H9 (cell line): ENCODE measurements around the gene GJB5. TPM values are rescaled to one million over a fixed set of nuclear protein-coding genes. Genes with fewer than 3 reads are reported as not detected.

Experiments
- DNase-seq: peaks from one replicate; pipeline ENCODE4 v3.0.0-alpha.2; 2017
- H2AFZ ChIP-seq: one replicate; pipeline ENCODE4 v1.6.1; 2013; ENCODE audit warnings: mild to moderate bottlenecking, low read length, control low read depth, moderate library complexity
- H2AK5ac ChIP-seq: 2 replicates; pipeline ENCODE4 v1.6.1; 2013; ENCODE audit warnings: low read length, control low read depth, mixed read lengths; ENCODE audit not compliant: insufficient read length
- H2BK120ac ChIP-seq: one replicate; pipeline ENCODE4 v1.6.1; 2013; ENCODE audit warnings: low read depth, mild to moderate bottlenecking, low read length, control low read depth, inconsistent platforms; ENCODE audit not compliant: poor library complexity, severe bottlenecking
- H2BK12ac ChIP-seq: 2 replicates; pipeline ENCODE4 v1.6.1; 2013; ENCODE audit warnings: low read length, control low read depth, mixed read lengths, low read depth; ENCODE audit not compliant: insufficient read length
- H2BK15ac ChIP-seq: 2 replicates; pipeline ENCODE4 v1.6.1; 2013; ENCODE audit warnings: low read depth, low read length, control low read depth
- H2BK20ac ChIP-seq: one replicate; pipeline ENCODE4 v1.6.1; 2013; ENCODE audit warnings: low read depth, mild to moderate bottlenecking, low read length, control low read depth, inconsistent platforms; ENCODE audit not compliant: poor library complexity, severe bottlenecking
- H2BK5ac ChIP-seq: 2 replicates; pipeline ENCODE4 v1.6.1; 2013; ENCODE audit warnings: low read length, control low read depth, mixed read lengths; ENCODE audit not compliant: insufficient read length
- H3K14ac ChIP-seq: 2 replicates; pipeline ENCODE4 v1.6.1; 2013; ENCODE audit warnings: low read length, control low read depth; ENCODE audit not compliant: insufficient read depth
- H3K18ac ChIP-seq: 2 replicates; pipeline ENCODE4 v1.6.1; 2013; ENCODE audit warnings: low read depth, mild to moderate bottlenecking, mixed read lengths, low read length, control low read depth; ENCODE audit not compliant: insufficient read length
- H3K23ac ChIP-seq: 2 replicates; pipeline ENCODE4 v1.6.1; 2013; ENCODE audit warnings: low read length, control low read depth, mixed read lengths, low read depth; ENCODE audit not compliant: insufficient read length
- H3K23me2 ChIP-seq: 2 replicates; pipeline ENCODE4 v1.6.1; 2013; ENCODE audit warnings: low read depth, mild to moderate bottlenecking, mixed read lengths, low read length, control low read depth; ENCODE audit not compliant: insufficient read length, poor library complexity, severe bottlenecking
- H3K27ac ChIP-seq: 2 replicates; pipeline ENCODE4 v1.5.1; 2013; ENCODE audit warnings: low read length, control low read depth, mixed read lengths, low read depth; ENCODE audit not compliant: insufficient read length
- H3K27me3 ChIP-seq: 2 replicates; pipeline ENCODE4 v1.6.1; 2013; ENCODE audit warnings: low read length, control low read depth, inconsistent platforms; ENCODE audit not compliant: insufficient read depth
- H3K4ac ChIP-seq: 2 replicates; pipeline ENCODE4 v1.6.1; 2013; ENCODE audit warnings: low read depth, mild to moderate bottlenecking, control low read depth, inconsistent platforms, low read length, moderate library complexity
- H3K4me1 ChIP-seq: 2 replicates; pipeline ENCODE4 v1.6.1; 2013; ENCODE audit warnings: low read length, control low read depth, inconsistent platforms; ENCODE audit not compliant: insufficient read depth
- H3K4me2 ChIP-seq: 2 replicates; pipeline ENCODE4 v1.6.1; 2013; ENCODE audit warnings: low read length, control low read depth, mixed read lengths; ENCODE audit not compliant: insufficient read length, insufficient read depth
- H3K56ac ChIP-seq: 2 replicates; pipeline ENCODE4 v1.6.1; 2013; ENCODE audit warnings: low read depth, mild to moderate bottlenecking, mixed read lengths, low read length, control low read depth; ENCODE audit not compliant: insufficient read length
- H3K79me1 ChIP-seq: 2 replicates; pipeline ENCODE4 v1.6.1; 2013; ENCODE audit warnings: low read depth, mild to moderate bottlenecking, moderate library complexity, low read length, control low read depth, inconsistent platforms; ENCODE audit not compliant: insufficient read depth, poor library complexity, severe bottlenecking
- H3K79me2 ChIP-seq: 2 replicates; pipeline ENCODE4 v1.6.1; 2013; ENCODE audit warnings: low read length, control low read depth, inconsistent platforms; ENCODE audit not compliant: insufficient read depth
- H3K9ac ChIP-seq: 2 replicates; pipeline ENCODE4 v1.6.1; 2013; ENCODE audit warnings: low read length, control low read depth, mixed read lengths; ENCODE audit not compliant: insufficient read length; ENCODE audit errors: extremely low read depth
- H3K9me3 ChIP-seq: one replicate; pipeline ENCODE4 v1.6.1; 2013; ENCODE audit warnings: low read depth, low read length, inconsistent platforms; ENCODE audit not compliant: control insufficient read depth
- H3T11ph ChIP-seq: one replicate; pipeline ENCODE4 v1.6.1; 2013; ENCODE audit warnings: mild to moderate bottlenecking, low read length, control low read depth, inconsistent platforms
- H4K20me1 ChIP-seq: one replicate; pipeline ENCODE4 v1.6.1; 2013; ENCODE audit not compliant: control insufficient read depth, insufficient read length, insufficient read depth
- H4K5ac ChIP-seq: 2 replicates; pipeline ENCODE4 v1.6.1; 2013; ENCODE audit warnings: low read depth, mild to moderate bottlenecking, mixed read lengths, low read length, control low read depth; ENCODE audit not compliant: insufficient read length
- H4K8ac ChIP-seq: replicated peaks from 2 replicates; pipeline ENCODE4 v1.6.1; 2013; ENCODE audit warnings: low read length, control low read depth, mixed read lengths, low read depth; ENCODE audit not compliant: insufficient read length
- H4K91ac ChIP-seq: 2 replicates; pipeline ENCODE4 v1.6.1; 2013; ENCODE audit warnings: low read depth, mild to moderate bottlenecking, moderate library complexity, mixed read lengths, low read length, control low read depth; ENCODE audit not compliant: insufficient read length
- H3K27ac Mint-ChIP-seq, 3 experiments: 2 replicates in 2 of 3; 3 replicates in 1 of 3; pipeline ENCODE4 v1.8.0; 2020 to 2021; ENCODE audit warnings: mixed read lengths in 3 of 3, mild to moderate bottlenecking in 1 of 3, moderate library complexity in 1 of 3
- H3K27me3 Mint-ChIP-seq: 2 replicates; pipeline ENCODE4 v1.8.0; 2021; ENCODE audit warnings: low read depth, mild to moderate bottlenecking, moderate library complexity, mixed read lengths
- H3K36me3 Mint-ChIP-seq, 3 experiments: 2 replicates in 2 of 3; 3 replicates in 1 of 3; pipeline ENCODE4 v1.8.0; 2020 to 2021; ENCODE audit warnings: low read depth in 3 of 3, mixed read lengths in 3 of 3; ENCODE audit not compliant: insufficient read depth in 1 of 3
- H3K4me1 Mint-ChIP-seq, 2 experiments: 2 replicates each; pipeline ENCODE4 v1.8.0; 2020; ENCODE audit warnings: mixed read lengths in 2 of 2
- H3K4me3 Mint-ChIP-seq, 2 experiments: 2 replicates in 1 of 2; 3 replicates in 1 of 2; pipeline ENCODE4 v1.8.0; 2020 to 2021; ENCODE audit warnings: mild to moderate bottlenecking in 2 of 2, mixed read lengths in 2 of 2, moderate library complexity in 1 of 2
- H3K9me3 Mint-ChIP-seq, 2 experiments: 2 replicates in 1 of 2; 3 replicates in 1 of 2; pipeline ENCODE4 v1.8.0; 2020; ENCODE audit warnings: mild to moderate bottlenecking in 2 of 2, mixed read lengths in 2 of 2, moderate library complexity in 1 of 2
- WGBS: extraction: QIAGEN DNeasy Blood & Tissue Kit; methylation state at CpG from one replicate; pipeline ENCODE4 v1.1.7; 2013; ENCODE audit warnings: missing lambda C conversion rate, low lambda C conversion rate, mixed read lengths; ENCODE audit not compliant: insufficient read length; ENCODE audit errors: extremely low coverage; 5-methylcytosine and 5-hydroxymethylcytosine counted together
- total RNA-seq: library from RNA; stranded (reverse); gene quantifications from 2 replicates; pipeline ENCODE4 v1.2.1, GENCODE V29; 2021
- TF ChIP-seq, protein P1 (sequence below): fragments of 200-600 bp; sonication (generic); conservative IDR thresholded peaks from 3 replicates; pipeline ENCODE4 v1.8.0; 2021; ENCODE audit warnings: antibody characterized with exemption, mild to moderate bottlenecking

Gene GJB5
- total RNA-seq, 1 experiment from 2014 or later: 0.22 TPM

DNA sequence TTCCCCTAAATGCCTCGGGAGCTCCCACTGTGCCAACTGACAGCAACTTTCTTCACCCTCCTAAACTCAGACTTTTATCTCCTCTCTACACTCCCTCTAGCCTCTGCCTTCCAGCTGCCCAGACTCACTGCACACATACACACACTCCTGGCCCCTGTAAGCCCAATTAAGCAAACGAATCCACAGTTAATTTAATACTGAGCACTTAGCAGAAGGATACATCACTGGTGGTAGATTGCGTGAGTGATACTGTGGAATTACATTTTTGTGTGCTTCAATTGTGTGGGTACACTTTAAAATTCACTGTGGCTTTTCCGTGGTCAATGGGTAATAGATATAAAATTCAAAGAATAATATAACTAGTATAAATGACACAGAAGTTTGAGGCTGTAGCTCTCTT, 33.6 kb upstream of the GJB5 start:
- Histone ChIP-seq H3K23me2 (no peaks in the 10 kb centered on the region), H2BK5ac (no peak overlapping the region), H3K56ac (no peak overlapping the region), H3K79me1 (no peaks in the 10 kb centered on the region), H3K18ac (no peak overlapping the region), H2BK15ac (no peak overlapping the region), H4K8ac (no peak overlapping the region), H3K14ac (no peak overlapping the region), H3K4me1 (no peaks in the 10 kb centered on the region), H2AFZ (no peak overlapping the region), H3K4ac (no peak overlapping the region), H3K9me3 (no peaks in the 10 kb centered on the region), H2AK5ac (no peak overlapping the region), H3K27me3 (no peaks in the 10 kb centered on the region), H3K23ac (no peak overlapping the region), H4K20me1 (no peaks in the 10 kb centered on the region), H3K4me2 (no peak overlapping the region), H3K27ac (no peak overlapping the region), H2BK12ac (no peak overlapping the region), H3T11ph (no peak overlapping the region), H4K91ac (no peak overlapping the region), H2BK120ac (no peak overlapping the region), H3K79me2 (no peaks in the 10 kb centered on the region), H2BK20ac (no peak overlapping the region), H4K5ac (no peak overlapping the region), H3K9ac (no peak overlapping the region)
- Mint-ChIP-seq H3K36me3 (no peaks in the 10 kb centered on the region), H3K9me3 (no peaks in the 10 kb centered on the region; a peak in 1 of 5 replicates), H3K27ac (no peak overlapping the region), H3K4me1 (no peaks in the 10 kb centered on the region), H3K27me3 (peaks cover 41% of the 10 kb centered on the region), H3K4me3 (no peak overlapping the region)
- no peak for DNase-seq
- TF ChIP-seq, protein P1, sequence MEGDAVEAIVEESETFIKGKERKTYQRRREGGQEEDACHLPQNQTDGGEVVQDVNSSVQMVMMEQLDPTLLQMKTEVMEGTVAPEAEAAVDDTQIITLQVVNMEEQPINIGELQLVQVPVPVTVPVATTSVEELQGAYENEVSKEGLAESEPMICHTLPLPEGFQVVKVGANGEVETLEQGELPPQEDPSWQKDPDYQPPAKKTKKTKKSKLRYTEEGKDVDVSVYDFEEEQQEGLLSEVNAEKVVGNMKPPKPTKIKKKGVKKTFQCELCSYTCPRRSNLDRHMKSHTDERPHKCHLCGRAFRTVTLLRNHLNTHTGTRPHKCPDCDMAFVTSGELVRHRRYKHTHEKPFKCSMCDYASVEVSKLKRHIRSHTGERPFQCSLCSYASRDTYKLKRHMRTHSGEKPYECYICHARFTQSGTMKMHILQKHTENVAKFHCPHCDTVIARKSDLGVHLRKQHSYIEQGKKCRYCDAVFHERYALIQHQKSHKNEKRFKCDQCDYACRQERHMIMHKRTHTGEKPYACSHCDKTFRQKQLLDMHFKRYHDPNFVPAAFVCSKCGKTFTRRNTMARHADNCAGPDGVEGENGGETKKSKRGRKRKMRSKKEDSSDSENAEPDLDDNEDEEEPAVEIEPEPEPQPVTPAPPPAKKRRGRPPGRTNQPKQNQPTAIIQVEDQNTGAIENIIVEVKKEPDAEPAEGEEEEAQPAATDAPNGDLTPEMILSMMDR: no peak
- no CpG with 5 or more reads among the region's 4 CpGs for WGBS
